Smooth muscle cell of trachea (primary cell): ENCODE measurements around the gene TP53TG3D. TPM values are rescaled to one million over a fixed set of nuclear protein-coding genes. Genes with fewer than 3 reads are reported as not detected.

Source experiments
- total RNA-seq: library from RNA; depleted of rRNA; stranded (reverse); fragments of >200 nt; gene quantifications from 2 replicates; pipeline ENCODE4 v1.2.1, GENCODE V29; 2014

TP53TG3D gene
- 0.15 and 0.66 TPM in 2 replicates for total RNA-seq

GRCh38 chr16:32252986-32253385, at the start of gene TP53TG3D:
TP53TG3D (plus strand) TSS chr16:32253286; CDS start chr16:32253354, 68 bp downstream.

